MM.1S (cell line): Measurements from ENCODE around the gene AP5B1.
A peak's percentile ranks its signal among the peaks of the same experiment; 100 is the strongest.

Experiments used
- DNase-seq: peaks from one replicate; pipeline ENCODE4 v3.0.0-alpha.2; 2015
- H2AFZ ChIP-seq: fragments of 300-600 bp; sonication (generic); 2 replicates; pipeline ENCODE4 v1.6.0; 2016; ENCODE audit warnings: antibody characterized with exemption, low read length
- H3F3A ChIP-seq: fragments of 300-600 bp; sonication (generic); 2 replicates; pipeline ENCODE4 v1.6.1; 2016; ENCODE audit warnings: mild to moderate bottlenecking, antibody characterized with exemption, low read length, moderate library complexity, mixed read lengths; ENCODE audit not compliant: insufficient read depth
- H3K27ac ChIP-seq: fragments of 300-600 bp; sonication (generic); 2 replicates; pipeline ENCODE4 v1.5.1; 2016; ENCODE audit warnings: mild to moderate bottlenecking, low read length
- H3K27me3 ChIP-seq: fragments of 300-600 bp; sonication (generic); replicated peaks from 2 replicates; pipeline ENCODE4 v1.6.0; 2016; ENCODE audit warnings: low read length; ENCODE audit not compliant: insufficient read depth
- H3K36me3 ChIP-seq: fragments of 300-600 bp; sonication (generic); replicated peaks from 2 replicates; pipeline ENCODE4 v1.6.1; 2016; ENCODE audit warnings: mild to moderate bottlenecking, low read length, mixed read lengths; ENCODE audit not compliant: insufficient read depth
- H3K4me1 ChIP-seq: fragments of 300-600 bp; sonication (generic); 2 replicates; pipeline ENCODE4 v1.6.1; 2016; ENCODE audit warnings: low read length, mixed read lengths
- H3K4me2 ChIP-seq: fragments of 300-600 bp; sonication (generic); 2 replicates; pipeline ENCODE4 v1.6.0; 2016; ENCODE audit warnings: low read depth, low read length
- H3K4me3 ChIP-seq: fragments of 300-600 bp; sonication (generic); 2 replicates; pipeline ENCODE4 v1.5.1; 2016; ENCODE audit warnings: low read length, mixed read lengths
- H3K79me2 ChIP-seq: fragments of 300-600 bp; sonication (generic); 2 replicates; pipeline ENCODE4 v1.6.1; 2016; ENCODE audit warnings: mixed run types, low read length, mixed read lengths
- H3K9ac ChIP-seq: fragments of 300-600 bp; sonication (generic); 2 replicates; pipeline ENCODE4 v1.6.1; 2016; ENCODE audit warnings: low read length, mixed read lengths
- H3K9me2 ChIP-seq: fragments of 300-600 bp; sonication (generic); replicated peaks from 2 replicates; pipeline ENCODE4 v1.6.1; 2016; ENCODE audit warnings: mild to moderate bottlenecking, low read length, mixed read lengths; ENCODE audit not compliant: insufficient read depth
- H3K9me3 ChIP-seq: fragments of 300-600 bp; sonication (generic); replicated peaks from 2 replicates; pipeline ENCODE4 v1.6.1; 2016; ENCODE audit warnings: mild to moderate bottlenecking, low read length, mixed read lengths; ENCODE audit not compliant: insufficient read depth
- H4K20me1 ChIP-seq: fragments of 300-600 bp; sonication (generic); 2 replicates; pipeline ENCODE4 v1.6.1; 2016; ENCODE audit warnings: mild to moderate bottlenecking, low read length, moderate library complexity, mixed read lengths; ENCODE audit not compliant: insufficient read depth
- CTCF ChIP-seq: fragments of 300-600 bp; sonication (generic); IDR thresholded peaks from 2 replicates; pipeline ENCODE4 v1.5.1; 2016; ENCODE audit warnings: antibody characterized with exemption, low read length, mixed read lengths
- EZH2 ChIP-seq: fragments of 300-600 bp; sonication (generic); optimal IDR thresholded peaks from 2 replicates; pipeline ENCODE3; 2017; ENCODE audit warnings: low read depth, mild to moderate bottlenecking, antibody characterized with exemption, low read length, mixed read lengths
- EZH2phosphoT487 ChIP-seq: fragments of 300-600 bp; sonication (generic); IDR thresholded peaks from 2 replicates; pipeline ENCODE4 v1.6.1; 2018; ENCODE audit warnings: antibody characterized with exemption, low read length

The AP5B1 gene

GRCh38 chr11:65817312-65817834 is 36.6 kb upstream of the AP5B1 start:
- no peaks in the 10 kb centered on the region for H4K20me1 ChIP-seq
- no peaks in the 10 kb centered on the region for H3K79me2 ChIP-seq
- H3K4me1 ChIP-seq = 0 out of 2 replicates have a peak, but pooled peaks cover 8% of the 10 kb centered on the region
- peak overlapping the region; percentile 51 for H3K4me3 ChIP-seq
- H2AFZ ChIP-seq = peak overlapping the region; percentile 46; the same call in 1 of the 2 replicates
- no peaks in the 10 kb centered on the region for H3K9me3 ChIP-seq
- no peaks in the 10 kb centered on the region for H3K9me2 ChIP-seq
- peak overlapping the region; percentile 34; the same call in 1 of the 2 replicates for H3K9ac ChIP-seq
- no peak for DNase-seq
- TF ChIP-seq EZH2phosphoT487 (no peak), EZH2 (no peak), CTCF (no peak)
- H3K4me2 ChIP-seq = peak overlapping the region; percentile 69
- H3K36me3 ChIP-seq = no peaks in the 10 kb centered on the region
- H3K27me3 ChIP-seq = no peaks in the 10 kb centered on the region
- H3K27ac ChIP-seq = peak overlapping the region; percentile 45; the same call in 1 of the 2 replicates
- peaks cover 4% of the 10 kb centered on the region for H3F3A ChIP-seq

- Histone ChIP-seq H3K4me1 (0 out of 2 replicates have a peak, but pooled peaks cover 8% of the 10 kb centered on the region), H3K9me3 (no peaks in the 10 kb centered on the region), H3K4me3 (no peak overlapping the region), H3K9ac (no peak overlapping the region), H2AFZ (no peak overlapping the region), H3K79me2 (no peaks in the 10 kb centered on the region), H3K4me2 (no peak overlapping the region), H4K20me1 (no peaks in the 10 kb centered on the region), H3F3A (peaks cover 4% of the 10 kb centered on the region), H3K9me2 (no peaks in the 10 kb centered on the region), H3K27me3 (no peaks in the 10 kb centered on the region), H3K27ac (no peak overlapping the region), H3K36me3 (no peaks in the 10 kb centered on the region)
- no peak for DNase-seq
- TF ChIP-seq EZH2phosphoT487 (no peak), EZH2 (no peak), CTCF (no peak)
These were observed 35.9 kb upstream of the AP5B1 start for GRCh38 chr11:65816696-65817095.

GRCh38 chr11:65814986-65815565 is 34.3 kb upstream of the AP5B1 start:
- no peak overlapping the region for H3K4me3 ChIP-seq
- H2AFZ ChIP-seq = no peak overlapping the region
- H3K27ac ChIP-seq = no peak overlapping the region
- no peak overlapping the region for H3K4me2 ChIP-seq
- 0 out of 2 replicates have a peak, but pooled peaks cover 8% of the 10 kb centered on the region for H3K4me1 ChIP-seq
- no peaks in the 10 kb centered on the region for H3K9me3 ChIP-seq
- no peaks in the 10 kb centered on the region for H3K9me2 ChIP-seq
- no peaks in the 10 kb centered on the region for H3K79me2 ChIP-seq
- no peak for DNase-seq
- no peaks in the 10 kb centered on the region for H3K27me3 ChIP-seq
- H4K20me1 ChIP-seq = no peaks in the 10 kb centered on the region
- H3K9ac ChIP-seq = no peak overlapping the region
- H3F3A ChIP-seq = peaks cover 4% of the 10 kb centered on the region
- no peaks in the 10 kb centered on the region for H3K36me3 ChIP-seq
- TF ChIP-seq CTCF = no peak
- TF ChIP-seq EZH2phosphoT487 = no peak
- no peak for TF ChIP-seq EZH2
